Stimulated activated CD4-positive, alpha-beta T cell treated with anti-CD3 and anti-CD28 coated beads, Interleukin-2, amount 100 ng/mL, for 24 hours (primary cell): ENCODE data around the gene KMT2C.
"Not testable (repeated sequence)": the region's sequence is repeated elsewhere in the genome, so short reads cannot be mapped to it uniquely, and the experiment has no call there.

Experiments
- DNase-seq, 2 donors: peaks; one replicate each; pipeline ENCODE4 v3.0.0-alpha.2; 2020

Gene KMT2C

DNA sequence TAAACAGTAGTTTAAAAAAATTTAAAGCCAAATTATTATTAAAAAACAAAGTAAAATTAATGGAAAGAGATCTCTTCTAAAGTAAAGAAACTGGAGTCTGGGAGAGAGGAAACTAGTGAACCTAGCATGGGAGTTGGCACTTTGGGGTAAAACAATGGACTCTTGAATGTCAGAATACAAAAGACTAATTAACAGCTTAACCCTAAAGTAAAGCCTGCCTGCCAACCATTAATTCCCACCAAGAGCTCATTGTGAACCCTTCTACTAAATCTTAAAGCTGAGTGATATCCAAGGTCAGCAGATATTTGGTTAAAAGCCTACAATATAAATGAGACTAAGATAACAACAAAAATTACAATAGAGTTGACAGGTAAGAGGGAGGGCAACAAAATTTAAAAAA lies 36.5 kb downstream of the KMT2C start:
- no peak for DNase-seq

- no peak for DNase-seq
These were observed 40.7 kb downstream of the KMT2C start for GRCh38 chr7:152395112-152395511.

DNA sequence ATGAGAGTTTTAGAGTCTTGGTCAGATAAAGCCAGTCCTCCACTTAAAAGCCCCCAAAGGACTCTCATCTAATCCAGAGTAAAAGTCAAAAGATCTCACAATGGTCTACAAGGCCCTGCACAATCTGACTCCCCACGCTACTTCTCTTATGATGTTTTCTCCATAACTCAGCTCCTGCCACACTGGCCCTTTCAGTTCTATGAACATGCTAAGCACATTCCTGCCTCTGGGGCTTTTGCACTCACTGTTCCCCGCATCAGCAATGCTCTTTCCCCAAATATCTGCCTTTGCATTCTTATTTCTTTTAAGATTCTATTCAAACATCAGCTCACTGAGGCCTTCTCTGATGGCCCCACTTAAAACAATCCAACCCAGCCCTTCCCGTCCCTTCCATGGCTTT lies 41.6 kb downstream of the KMT2C start:
- not testable (repeated sequence) for DNase-seq

DNA sequence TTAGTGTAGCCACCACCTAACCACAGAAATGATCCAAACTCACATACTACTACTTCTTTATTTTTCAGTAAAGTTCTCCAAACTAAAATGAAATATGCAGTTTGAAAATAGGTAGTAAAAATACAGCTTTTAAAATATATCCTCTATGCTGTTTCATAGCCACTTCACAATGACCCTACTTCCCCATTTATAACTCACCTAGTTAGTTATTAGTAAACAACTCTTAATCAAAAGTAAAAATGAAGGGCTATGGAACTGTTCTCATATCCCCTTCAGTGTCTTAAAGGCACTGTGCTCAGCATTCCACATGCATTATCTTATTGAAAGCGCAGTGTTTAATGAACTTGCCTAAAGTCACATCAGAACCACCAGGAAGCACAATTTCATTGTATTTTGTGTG lies 43.5 kb downstream of the KMT2C start:
- no peak for DNase-seq

GRCh38 chr7:152386136-152386764 lies 49.6 kb downstream of the KMT2C start:
- not testable (repeated sequence) for DNase-seq

DNA sequence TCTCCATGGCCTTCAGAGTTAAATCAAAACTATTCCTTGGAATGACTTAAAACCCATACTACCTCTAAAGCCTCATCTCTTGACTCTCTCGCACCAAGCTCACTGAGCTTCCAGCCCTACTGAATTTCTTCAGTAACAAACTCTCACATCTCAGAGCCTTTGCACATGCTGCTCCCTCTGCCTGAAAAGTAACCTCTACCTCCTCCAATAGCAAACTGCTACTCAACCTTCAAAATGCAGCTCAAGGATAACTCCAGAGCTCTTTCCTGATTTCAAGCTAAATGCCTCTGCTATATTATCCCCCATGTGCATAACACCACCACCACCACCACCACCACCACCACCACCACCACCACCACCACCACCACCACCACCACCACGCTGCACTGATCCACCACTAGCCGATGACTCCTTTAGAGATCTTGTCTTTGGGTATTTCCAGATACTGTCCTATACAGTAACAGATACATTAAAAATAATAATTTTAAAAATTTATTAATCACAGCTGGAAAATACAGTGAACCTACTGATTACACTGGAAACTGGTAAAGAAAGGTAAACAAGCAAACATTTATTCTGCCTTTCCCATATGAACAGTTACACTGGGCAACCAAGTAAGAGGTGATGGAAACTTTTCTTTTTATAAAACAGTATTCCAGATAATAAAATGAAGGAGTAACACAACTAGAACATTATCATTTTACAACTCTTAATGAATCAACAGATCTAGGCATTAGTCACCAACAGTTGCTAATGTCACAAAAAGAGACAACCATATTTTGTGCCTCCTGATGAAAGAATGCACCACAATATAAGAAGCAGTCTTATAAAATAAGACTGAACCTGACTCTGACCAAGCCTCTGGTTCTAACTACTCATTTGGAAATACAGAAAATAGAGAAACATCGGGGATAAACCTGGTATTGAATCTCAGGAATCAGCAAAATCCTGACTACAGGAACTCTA lies 51.3 kb downstream of the KMT2C start:
- DNase-seq, result not testable (repeated sequence)

DNA sequence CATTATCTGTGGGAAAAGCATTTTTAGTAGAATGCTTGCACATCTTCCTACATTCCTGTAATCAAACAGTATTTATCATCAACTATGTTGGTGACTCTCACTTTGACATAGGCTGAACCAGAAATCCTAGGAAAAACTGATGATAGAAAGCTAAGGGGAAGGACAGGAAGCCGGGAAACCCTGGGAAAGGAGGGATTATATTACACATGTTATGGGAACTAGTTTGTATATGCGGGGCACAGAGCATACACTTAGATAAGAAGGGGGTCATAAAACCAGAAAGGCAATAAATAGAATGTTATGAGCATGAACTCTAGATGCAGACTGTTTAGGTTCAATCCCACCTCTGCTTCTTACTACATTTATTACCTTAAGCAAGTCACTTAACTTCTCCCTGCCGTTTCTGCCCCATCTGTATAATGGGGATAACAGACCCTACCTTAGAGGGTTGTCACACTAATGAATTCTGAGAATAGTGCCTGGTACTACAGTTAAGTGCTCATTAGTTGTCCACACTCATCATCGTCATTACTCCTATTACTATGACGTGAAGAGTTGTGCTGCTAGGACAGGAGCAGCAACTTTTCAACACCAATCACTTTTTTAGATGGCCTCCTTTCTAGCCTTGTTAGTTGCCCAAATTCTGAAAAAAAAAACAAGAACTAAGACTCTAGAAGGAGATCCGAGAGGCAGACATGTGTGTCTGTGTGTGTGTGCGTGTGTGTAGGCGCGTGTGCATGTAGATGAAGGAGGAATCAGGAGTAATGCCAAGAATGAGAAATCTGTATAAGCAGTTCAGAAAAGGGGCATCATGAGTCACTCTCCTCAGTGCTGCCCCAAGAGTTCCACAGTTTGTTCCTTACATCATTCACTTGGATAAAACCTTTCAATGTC lies 52.2 kb downstream of the KMT2C start:
- DNase-seq, result peak in 1 of 2 donors; percentile 15

DNA sequence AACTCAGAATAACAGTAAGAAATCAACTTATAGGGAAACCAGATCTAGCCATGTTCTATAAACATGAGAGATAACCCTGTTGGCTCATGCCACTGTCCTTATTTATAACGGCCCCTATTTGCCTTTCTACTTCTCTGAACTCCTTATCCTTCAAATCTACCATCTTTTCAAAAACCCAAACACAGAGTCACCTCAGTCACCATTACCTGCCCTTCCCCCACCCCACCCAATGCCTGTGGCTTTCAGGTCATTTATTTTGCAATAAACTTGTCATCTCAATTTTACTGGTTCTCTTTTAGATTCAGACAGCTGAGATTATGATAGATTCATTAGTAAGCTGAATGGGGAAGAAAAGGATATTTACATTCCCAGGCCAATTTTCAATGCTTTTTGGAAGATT lies 53.6 kb downstream of the KMT2C start:
- peak in 1 of 2 donors; percentile 28 for DNase-seq

DNA sequence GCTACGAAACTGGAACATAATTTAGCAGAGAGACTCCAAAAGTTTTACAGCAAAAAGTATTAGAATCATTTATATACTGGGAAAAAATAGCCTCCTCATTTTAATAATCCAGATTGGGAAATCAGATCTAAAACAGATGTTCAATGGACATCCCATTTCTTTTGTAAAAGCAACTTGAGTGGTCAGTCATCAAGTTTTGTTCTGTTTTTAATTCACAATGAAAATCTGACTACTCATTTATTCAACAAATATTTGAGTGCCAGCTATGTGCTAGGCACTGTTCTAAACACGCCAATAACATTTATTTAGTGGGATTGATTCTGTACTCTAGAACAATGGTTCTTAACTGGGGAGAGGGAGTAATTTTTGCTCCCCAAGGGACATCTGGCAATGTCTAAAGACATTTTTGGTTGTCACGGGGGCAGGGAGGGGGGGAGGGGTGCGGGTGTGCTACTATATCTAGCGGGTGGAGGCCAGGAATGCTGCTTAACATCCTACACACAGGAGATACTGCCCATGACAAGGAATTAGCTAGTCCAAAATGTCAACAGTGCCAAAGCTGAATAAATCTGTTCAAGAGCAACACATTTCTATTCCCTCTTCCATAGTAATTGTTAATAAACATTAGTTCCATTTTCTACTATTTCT lies 54.7 kb downstream of the KMT2C start:
- not testable (repeated sequence) for DNase-seq

GRCh38 chr7:152378497-152378896 lies 57.3 kb downstream of the KMT2C start:
- DNase-seq, result not testable (repeated sequence)

GRCh38 chr7:152376716-152377484 lies 58.9 kb downstream of the KMT2C start:
- DNase-seq, result not testable (repeated sequence)

DNA sequence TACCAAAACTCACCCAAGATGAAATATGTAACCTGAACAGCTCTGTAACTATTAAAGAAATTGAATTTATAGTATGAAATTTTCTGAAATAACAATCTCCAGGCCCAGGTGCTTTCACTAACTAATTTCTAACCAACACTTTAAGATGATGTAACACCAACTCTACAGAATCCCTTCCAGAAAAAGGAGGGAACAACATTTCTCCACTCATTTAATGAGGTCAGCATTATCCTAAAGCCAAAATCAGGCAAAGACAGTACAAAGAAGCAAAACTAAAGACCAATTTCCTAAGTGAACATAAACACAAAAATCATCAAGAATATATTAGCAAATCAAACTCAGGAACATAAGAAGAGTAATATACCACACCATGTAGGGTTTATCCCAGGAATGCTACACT lies 65.5 kb downstream of the KMT2C start:
- DNase-seq, result no peak

DNA sequence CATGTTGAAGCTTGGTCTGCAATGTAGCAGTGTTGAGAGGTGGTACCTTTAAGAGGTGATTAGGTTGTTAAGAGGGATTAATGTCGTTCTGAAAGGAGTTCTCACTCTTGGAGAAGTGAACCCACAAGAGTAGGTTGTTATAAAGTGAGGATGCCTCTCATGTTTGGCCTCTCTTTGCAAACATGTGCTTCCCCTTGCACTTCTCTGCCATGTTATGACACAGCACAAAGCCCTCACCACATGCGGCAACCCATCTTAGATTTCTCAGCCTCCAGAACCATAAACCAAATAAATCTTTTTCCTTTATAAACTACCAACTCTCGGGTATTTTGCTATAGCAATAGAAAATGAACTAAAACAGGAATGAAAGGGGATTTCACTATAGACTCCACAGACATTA lies 66.3 kb downstream of the KMT2C start:
- no peak for DNase-seq

DNA sequence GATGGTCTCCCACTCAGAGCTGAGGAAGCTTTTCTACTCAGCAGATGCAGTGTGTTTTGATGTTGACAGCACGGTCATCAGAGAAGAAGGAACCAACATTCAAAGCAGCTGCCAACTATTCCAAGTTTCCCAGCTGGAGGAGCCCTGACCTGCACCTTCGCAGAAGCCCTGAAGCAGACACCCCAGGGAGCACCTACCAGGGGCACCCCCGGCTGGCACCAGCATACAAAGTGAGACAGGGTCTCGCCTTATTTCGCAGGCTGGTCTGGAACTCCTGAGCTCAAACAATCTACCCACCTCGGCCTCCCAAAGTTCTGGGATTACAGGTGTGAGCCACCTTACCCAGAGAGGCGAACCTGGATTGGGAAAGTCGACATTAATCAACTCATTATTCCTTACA lies 68.6 kb downstream of the KMT2C start:
- no peak for DNase-seq

GRCh38 chr7:152366662-152367061 lies 69.1 kb downstream of the KMT2C start:
- no peak for DNase-seq

DNA sequence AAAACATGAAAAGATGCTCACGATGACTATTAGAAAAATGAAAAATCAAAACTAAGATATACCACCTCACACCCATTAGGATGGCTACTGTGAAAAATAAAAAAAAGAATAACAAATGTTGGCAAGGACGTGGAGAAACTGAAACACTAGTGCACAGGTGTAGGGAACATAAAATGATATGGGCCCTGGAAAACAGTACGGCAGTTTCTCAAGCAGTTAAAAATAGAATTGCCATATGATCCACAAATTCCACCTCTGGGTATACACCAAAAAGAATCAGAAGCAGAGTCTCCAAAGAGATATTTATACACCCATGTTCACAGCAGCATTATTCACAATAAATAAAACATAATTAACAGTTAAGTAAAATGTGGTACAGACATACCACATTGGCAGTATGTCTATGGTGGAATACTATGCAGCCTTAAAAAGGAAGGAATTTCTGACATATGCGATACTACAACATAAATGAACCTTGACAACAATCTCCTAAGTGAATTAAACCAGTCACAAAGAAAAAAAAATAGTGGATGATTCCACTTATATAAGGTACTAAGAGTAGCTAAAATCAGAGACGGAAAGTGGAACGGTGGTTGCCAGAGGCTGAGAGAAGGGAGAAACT lies 69.7 kb downstream of the KMT2C start:
- DNase-seq, result no peak

GRCh38 chr7:152363798-152364197 lies 72.0 kb downstream of the KMT2C start:
- DNase-seq, result no peak

DNA sequence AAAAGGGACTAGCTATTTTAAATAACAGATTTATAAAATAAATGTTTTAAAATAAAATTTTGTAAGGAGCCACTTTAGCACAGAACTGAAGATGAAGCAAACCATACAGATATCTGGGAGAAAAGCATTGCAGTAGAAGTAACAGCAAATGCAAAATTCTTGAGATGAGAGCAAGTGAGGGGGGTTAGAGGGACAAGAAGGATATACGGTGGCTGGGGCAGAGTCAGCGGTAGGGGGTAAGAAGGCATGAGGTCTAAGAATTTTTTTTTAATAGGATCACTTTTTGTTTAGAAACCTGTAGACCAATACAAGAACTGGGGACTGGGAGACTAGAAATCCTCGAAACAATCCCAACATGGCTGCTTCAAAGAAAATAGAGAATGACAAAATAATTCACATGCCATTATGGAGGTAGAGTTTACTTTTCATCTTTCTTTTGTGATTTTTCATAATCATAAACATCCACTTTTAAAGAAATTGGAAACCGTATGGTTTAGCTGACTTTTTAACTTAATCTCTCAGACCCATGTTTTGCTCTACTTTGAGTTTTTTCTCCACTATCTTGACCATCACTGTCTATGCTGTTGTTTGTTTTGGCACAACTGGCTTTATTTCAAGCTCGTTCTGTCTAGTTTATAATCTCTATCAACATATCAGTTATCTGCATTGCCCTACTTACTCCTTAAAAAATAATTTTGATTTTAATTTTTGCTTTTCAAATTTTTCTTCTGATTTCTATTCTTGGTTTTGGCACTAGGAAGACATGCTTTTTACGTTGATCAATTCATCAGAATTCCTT lies 73.5 kb downstream of the KMT2C start:
- no peak for DNase-seq

DNA sequence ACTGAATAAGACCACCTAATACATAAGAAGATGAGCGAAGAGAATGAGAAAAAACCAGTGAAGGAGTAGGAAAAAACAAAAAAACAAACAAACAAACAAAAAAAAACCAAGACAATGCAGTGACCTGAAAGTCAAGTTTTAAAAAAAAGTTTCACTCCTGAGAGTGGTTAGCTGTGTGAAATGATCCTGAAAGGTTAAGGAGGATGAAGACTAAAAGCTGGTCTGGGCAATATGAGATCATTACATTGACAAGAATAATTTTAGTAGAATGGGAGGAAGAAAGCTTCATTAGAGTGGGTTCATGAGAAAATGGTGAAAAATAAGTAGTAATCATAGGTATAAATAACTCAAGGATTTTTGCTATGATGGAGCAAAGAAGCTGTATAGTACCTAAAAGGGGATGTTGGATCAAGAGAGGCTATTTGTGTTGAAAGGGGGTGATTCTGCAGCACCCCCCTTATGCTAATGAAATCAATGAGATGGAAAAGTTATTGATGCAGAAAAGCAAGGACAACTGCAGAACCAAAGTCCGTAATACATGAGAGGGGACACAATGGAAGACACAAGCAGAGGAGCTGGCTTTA lies 80.2 kb downstream of the KMT2C start:
- no peak for DNase-seq

DNA sequence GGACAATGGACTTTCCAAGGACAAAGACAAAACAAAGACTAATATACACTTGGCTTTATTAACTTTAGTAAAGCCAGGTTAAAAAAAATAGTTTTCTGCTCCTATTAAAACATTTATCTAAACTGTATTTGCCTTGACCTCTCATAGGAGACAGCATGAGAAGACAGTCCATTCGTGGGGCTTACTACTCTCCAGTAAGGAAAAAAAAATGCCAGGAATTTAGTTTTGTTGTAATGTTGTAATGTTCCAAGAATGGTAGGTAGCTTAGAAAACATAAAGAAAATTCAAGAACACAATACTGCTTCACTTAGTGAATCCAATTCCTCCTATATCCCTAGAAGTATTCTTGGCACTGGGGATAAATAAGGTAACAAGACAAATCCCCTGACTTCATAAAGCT lies 81.7 kb downstream of the KMT2C start:
- no peak for DNase-seq
